ENCODE measurements around the gene CROCC2.

GRCh38 chr2:240885566-240885965, 20.6 kb upstream of the CROCC2 start:
- no peak for TF ChIP-seq POLR2A (IDR thresholded peaks at IDR 0.05)
- TF ChIP-seq CTCF (IDR thresholded peaks at IDR 0.05), result no peak

Data from lower leg skin (tissue), 3 donors.